Activated CD4-positive, alpha-beta T cell treated with anti-CD3 and anti-CD28 coated beads, Interleukin-2, amount 10 ng/mL, durations not matched to agents 24 days and 14 days (primary cell): ENCODE data around the gene IGFBP5. TPM values are rescaled to one million over a fixed set of nuclear protein-coding genes. Genes with fewer than 3 reads are reported as not detected.

ENCODE experiments used
- DNase-seq: peaks from one replicate; pipeline ENCODE4 v3.0.0; 2022
- H3K27ac Mint-ChIP-seq: one replicate; pipeline ENCODE4 v1.8.0; 2022; ENCODE audit warnings: mild to moderate bottlenecking, mixed read lengths
- H3K27me3 Mint-ChIP-seq: one replicate; pipeline ENCODE4 v1.8.0; 2022; ENCODE audit warnings: mixed read lengths
- H3K36me3 Mint-ChIP-seq: one replicate; pipeline ENCODE4 v1.8.0; 2022; ENCODE audit warnings: low read depth, mild to moderate bottlenecking, mixed read lengths
- H3K4me1 Mint-ChIP-seq: one replicate; pipeline ENCODE4 v1.8.0; 2021; ENCODE audit warnings: mixed read lengths
- H3K4me3 Mint-ChIP-seq: one replicate; pipeline ENCODE4 v1.8.0; 2022; ENCODE audit warnings: mild to moderate bottlenecking, moderate library complexity, mixed read lengths
- H3K9me3 Mint-ChIP-seq: one replicate; pipeline ENCODE4 v1.8.0; 2021; ENCODE audit warnings: mixed read lengths
- intact Hi-C: fragments of 100-400 bp; cut with micrococcal nuclease; formaldehyde crosslinking; loops from one replicate; pipeline ENCODE4 v1.15.1; 2023
- total RNA-seq: library from RNA; stranded (reverse); gene quantifications from 2 replicates; pipeline ENCODE4 v1.2.3, GENCODE V29; 2022

The IGFBP5 gene
- total RNA-seq, 1 donor from 2014 or later = not detected

GRCh38 chr2:216701544-216701943 is 6.2 kb upstream of the IGFBP5 start:
- Mint-ChIP-seq H3K27me3 (peaks cover 24% of the 10 kb centered on the region), H3K4me3 (no peak overlapping the region), H3K27ac (no peak overlapping the region), H3K4me1 (no peaks in the 10 kb centered on the region), H3K9me3 (no peaks in the 10 kb centered on the region), H3K36me3 (no peaks in the 10 kb centered on the region)
- intact Hi-C loops = no loop called here
- DNase-seq = no peak

GRCh38 chr2:216700781-216701180 is 5.4 kb upstream of the IGFBP5 start:
- no peak overlapping the region for H3K4me3 Mint-ChIP-seq
- DNase-seq = no peak
- H3K36me3 Mint-ChIP-seq = no peaks in the 10 kb centered on the region
- H3K27me3 Mint-ChIP-seq = peaks cover 31% of the 10 kb centered on the region
- H3K9me3 Mint-ChIP-seq = no peaks in the 10 kb centered on the region
- no peak overlapping the region for H3K27ac Mint-ChIP-seq
- intact Hi-C loops = no loop called here
- no peaks in the 10 kb centered on the region for H3K4me1 Mint-ChIP-seq

DNA sequence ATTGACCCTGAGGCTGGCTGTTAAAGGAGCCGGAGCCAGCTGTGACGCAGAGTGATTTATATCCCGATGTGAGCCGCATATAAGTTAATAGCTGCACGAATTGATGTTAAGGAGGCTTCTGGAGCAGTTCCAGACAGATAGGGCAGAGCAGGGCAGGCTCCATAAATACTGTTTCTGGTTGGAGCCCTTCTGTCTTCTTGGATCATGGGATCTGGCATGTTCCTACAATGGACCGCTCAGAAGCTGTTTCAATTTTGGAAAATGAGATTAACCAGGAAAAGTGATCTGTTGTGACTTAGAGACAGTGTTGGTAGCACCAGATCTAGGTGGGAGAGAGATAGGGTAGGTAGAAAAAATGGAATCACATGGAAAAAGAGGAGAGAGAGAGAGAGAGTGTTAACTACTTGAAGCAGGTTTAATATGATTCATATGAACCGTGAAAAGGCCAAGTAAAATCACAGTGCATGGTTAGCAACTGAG is 4.8 kb upstream of the IGFBP5 start:
- H3K4me1 Mint-ChIP-seq = no peaks in the 10 kb centered on the region
- H3K9me3 Mint-ChIP-seq = no peaks in the 10 kb centered on the region
- DNase-seq = no peak
- intact Hi-C loops = no loop called here
- no peak overlapping the region for H3K27ac Mint-ChIP-seq
- no peak overlapping the region for H3K4me3 Mint-ChIP-seq
- peaks cover 35% of the 10 kb centered on the region for H3K27me3 Mint-ChIP-seq
- no peaks in the 10 kb centered on the region for H3K36me3 Mint-ChIP-seq

GRCh38 chr2:216698895-216699294 is 3.5 kb upstream of the IGFBP5 start:
- Mint-ChIP-seq H3K36me3 (no peaks in the 10 kb centered on the region), H3K9me3 (no peaks in the 10 kb centered on the region), H3K4me1 (peaks cover 4% of the 10 kb centered on the region), H3K27ac (no peak overlapping the region), H3K27me3 (peaks cover 45% of the 10 kb centered on the region), H3K4me3 (no peak overlapping the region)
- DNase-seq = peak; percentile 77
- intact Hi-C loops = loop anchor here (1.0 to 5.0 kb wide), 3 partner anchors 467 to 1013 kb away; no protein-coding TSS in a partner anchor

DNA sequence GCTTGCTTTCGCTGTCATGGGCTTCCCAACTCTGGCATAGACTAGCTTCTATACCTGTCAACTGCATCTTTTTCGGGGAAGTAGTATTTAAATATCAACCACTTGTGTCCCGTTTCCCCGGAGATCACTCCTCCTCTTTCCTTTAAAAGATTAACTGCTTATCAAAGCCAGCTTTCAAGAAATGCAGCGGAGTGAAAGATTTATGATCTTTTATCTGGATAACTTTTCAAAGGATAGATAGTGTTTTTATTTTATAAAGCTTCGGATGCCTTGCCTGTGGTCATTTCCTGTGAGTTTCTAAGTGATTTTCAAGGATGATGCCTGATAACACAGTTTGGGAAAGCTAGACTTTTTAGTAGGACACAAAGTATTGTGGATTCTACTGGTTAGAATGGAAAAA is 2.9 kb upstream of the IGFBP5 start:
- Mint-ChIP-seq H3K27me3 (peaks cover 49% of the 10 kb centered on the region), H3K4me3 (no peak overlapping the region), H3K4me1 (peaks cover 6% of the 10 kb centered on the region), H3K9me3 (no peaks in the 10 kb centered on the region), H3K27ac (no peak overlapping the region), H3K36me3 (no peaks in the 10 kb centered on the region)
- intact Hi-C loops = loop anchor here (1.0 to 5.0 kb wide), 3 partner anchors 468 to 1014 kb away; no protein-coding TSS in a partner anchor
- DNase-seq = no peak

GRCh38 chr2:216696751-216697560 is 1.6 kb upstream of the IGFBP5 start:
- no peak for DNase-seq
- no peaks in the 10 kb centered on the region for H3K9me3 Mint-ChIP-seq
- no peaks in the 10 kb centered on the region for H3K36me3 Mint-ChIP-seq
- H3K27me3 Mint-ChIP-seq = peaks cover 54% of the 10 kb centered on the region
- no peak overlapping the region for H3K27ac Mint-ChIP-seq
- peaks cover 13% of the 10 kb centered on the region for H3K4me1 Mint-ChIP-seq
- intact Hi-C loops = loop anchor here (5.0 kb wide), 1 partner anchor 1015 kb away; no protein-coding TSS in a partner anchor
- H3K4me3 Mint-ChIP-seq = no peak overlapping the region

DNA sequence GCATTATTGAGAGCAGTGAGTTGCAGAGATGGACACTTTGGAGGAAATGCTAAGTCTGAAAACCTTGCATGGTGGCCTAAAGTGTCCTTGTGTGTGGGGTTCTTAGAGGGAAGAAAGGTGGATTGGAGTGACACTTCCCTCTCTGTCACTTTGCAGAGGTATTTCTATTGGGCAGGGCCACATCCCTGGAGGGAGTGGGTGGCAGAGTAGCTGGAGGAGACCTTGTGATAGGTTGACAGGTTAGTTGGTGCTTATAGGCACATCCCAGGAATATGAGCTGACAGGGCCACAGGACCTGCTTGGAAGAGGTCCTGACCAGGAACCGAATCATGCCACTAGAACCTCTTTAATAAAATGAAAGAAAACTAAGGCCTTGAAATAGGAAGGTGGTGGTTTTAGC is 972 bp upstream of the IGFBP5 start:
- Mint-ChIP-seq H3K27ac (no peak overlapping the region), H3K4me1 (peaks cover 15% of the 10 kb centered on the region), H3K9me3 (no peaks in the 10 kb centered on the region), H3K4me3 (no peak overlapping the region), H3K36me3 (no peaks in the 10 kb centered on the region), H3K27me3 (peaks cover 55% of the 10 kb centered on the region)
- DNase-seq = no peak
- intact Hi-C loops = loop anchor here (5.0 kb wide), 1 partner anchor 1016 kb away; no protein-coding TSS in a partner anchor

DNA sequence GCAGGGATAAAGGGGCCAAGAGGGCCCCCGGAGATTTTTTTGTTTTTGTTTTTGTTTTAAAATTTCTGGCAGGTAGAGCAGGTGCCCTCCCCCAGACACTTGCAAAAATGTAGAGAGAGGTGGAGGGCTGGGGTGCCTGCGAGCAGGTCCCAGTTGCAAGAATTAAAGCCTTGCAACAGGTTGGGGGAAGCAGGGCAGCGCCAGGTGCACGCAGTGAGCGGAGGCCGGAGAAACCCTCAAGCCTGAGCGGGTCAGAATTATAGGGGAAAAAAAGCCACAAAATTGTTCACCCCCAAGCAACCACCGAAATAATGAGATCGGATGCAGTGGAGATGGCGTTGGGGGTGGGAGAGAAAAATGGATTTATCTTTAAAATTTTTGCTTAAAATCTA is 527 bp downstream of the IGFBP5 start:
- peaks cover 65% of the 10 kb centered on the region for H3K27me3 Mint-ChIP-seq
- H3K27ac Mint-ChIP-seq = no peak overlapping the region
- no peaks in the 10 kb centered on the region for H3K36me3 Mint-ChIP-seq
- H3K9me3 Mint-ChIP-seq = no peaks in the 10 kb centered on the region
- peaks cover 18% of the 10 kb centered on the region for H3K4me1 Mint-ChIP-seq
- intact Hi-C loops = loop anchor here (5.0 kb wide), 3 partner anchors 162 to 1062 kb away; no protein-coding TSS in a partner anchor
- peak overlapping the region; percentile 89 for H3K4me3 Mint-ChIP-seq
- DNase-seq = no peak

DNA sequence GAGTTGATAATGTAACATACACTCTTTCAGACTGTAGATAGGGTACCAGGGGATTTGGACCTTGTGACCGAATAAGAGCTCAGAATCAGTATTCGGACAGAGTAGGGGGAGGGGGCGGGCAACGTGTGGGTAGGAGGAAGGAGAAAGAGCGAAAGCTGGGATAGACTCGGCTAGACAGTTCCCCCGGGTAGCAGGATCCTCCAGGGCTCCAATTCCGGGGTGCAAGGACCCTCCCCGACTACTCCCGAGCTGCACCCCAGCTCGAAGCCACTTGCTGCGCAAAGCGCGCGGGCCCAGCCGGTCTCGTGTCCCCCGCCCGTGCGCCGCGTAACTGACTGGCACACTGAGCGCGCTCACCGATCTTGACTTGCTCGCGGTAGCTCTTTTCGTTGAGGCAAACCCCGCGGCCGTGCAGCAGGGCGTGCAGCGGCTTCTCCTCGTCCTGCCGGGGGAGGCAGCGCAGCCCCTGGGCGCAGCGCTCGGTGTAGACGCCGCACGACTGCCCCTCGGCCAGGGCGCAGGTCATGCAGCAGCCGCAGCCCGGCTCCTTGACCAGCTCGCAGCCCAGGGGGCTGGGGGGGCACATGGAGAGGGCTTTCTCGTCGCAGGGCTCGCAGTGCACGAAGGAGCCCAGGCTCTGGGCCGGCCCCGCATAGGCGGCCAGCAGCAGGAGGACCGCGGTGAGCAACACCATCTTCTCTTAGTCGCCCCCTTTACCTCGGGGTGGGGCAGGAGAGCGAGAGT is 1.1 kb downstream of the IGFBP5 start:
- DNase-seq = peak; percentile 85
- intact Hi-C loops = loop anchor here (5.0 kb wide), 2 partner anchors 163 to 1063 kb away; no protein-coding TSS in a partner anchor
- peaks cover 18% of the 10 kb centered on the region for H3K4me1 Mint-ChIP-seq
- no peaks in the 10 kb centered on the region for H3K9me3 Mint-ChIP-seq
- peak overlapping the region; percentile 89 for H3K4me3 Mint-ChIP-seq
- H3K36me3 Mint-ChIP-seq = no peaks in the 10 kb centered on the region
- H3K27ac Mint-ChIP-seq = no peak overlapping the region
- peaks cover 68% of the 10 kb centered on the region for H3K27me3 Mint-ChIP-seq

DNA sequence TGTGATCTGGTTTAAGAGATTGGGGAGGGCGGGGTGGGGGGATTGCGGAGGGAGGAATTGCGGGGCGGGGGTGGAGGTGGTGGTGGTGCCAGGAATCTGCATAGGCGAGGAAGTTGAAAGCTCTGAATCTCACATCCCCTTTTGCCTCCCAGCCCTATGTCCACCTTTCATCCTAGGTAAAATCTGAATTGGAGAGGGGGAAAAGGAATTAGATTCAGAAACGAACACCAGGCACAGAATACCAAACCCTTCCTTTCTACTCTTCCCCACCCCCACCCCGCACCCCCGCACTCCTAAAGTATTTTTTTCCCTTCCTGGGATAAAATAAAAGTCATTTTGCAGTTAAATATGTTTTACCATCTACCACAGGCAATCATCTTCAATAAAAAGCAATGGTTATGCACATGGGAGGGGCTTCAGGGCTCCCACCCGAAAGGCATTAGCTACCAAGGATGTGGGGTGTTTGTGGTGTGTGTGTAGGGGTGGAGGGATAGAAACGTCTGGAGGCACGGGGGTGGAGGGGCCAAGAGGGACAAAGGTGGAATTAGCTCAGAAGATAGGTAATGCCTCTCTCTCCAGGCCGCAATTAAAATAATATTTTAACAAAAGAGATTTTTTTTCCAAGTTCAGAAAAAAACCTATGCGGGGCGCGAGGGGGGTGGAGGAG is 1.8 kb downstream of the IGFBP5 start:
- peaks cover 21% of the 10 kb centered on the region for H3K4me1 Mint-ChIP-seq
- H3K27me3 Mint-ChIP-seq = peaks cover 72% of the 10 kb centered on the region
- no peaks in the 10 kb centered on the region for H3K36me3 Mint-ChIP-seq
- no peak for DNase-seq
- peak overlapping the region; percentile 89 for H3K4me3 Mint-ChIP-seq
- no peak overlapping the region for H3K27ac Mint-ChIP-seq
- no peaks in the 10 kb centered on the region for H3K9me3 Mint-ChIP-seq
- intact Hi-C loops = loop anchor here (2.0 to 5.0 kb wide), 4 partner anchors 164 to 1064 kb away; no protein-coding TSS in a partner anchor

GRCh38 chr2:216692636-216693413 is 2.5 kb downstream of the IGFBP5 start:
- Mint-ChIP-seq H3K36me3 (no peaks in the 10 kb centered on the region), H3K27ac (peak overlapping the region; percentile 75), H3K4me1 (peaks cover 21% of the 10 kb centered on the region), H3K4me3 (peak overlapping the region; percentile 89), H3K9me3 (no peaks in the 10 kb centered on the region), H3K27me3 (peaks cover 65% of the 10 kb centered on the region)
- intact Hi-C loops = loop anchor here (2.0 to 5.0 kb wide), 4 partner anchors 164 to 1064 kb away; no protein-coding TSS in a partner anchor
- DNase-seq = peak; percentile 93

- peak; percentile 76 for DNase-seq
- H3K27ac Mint-ChIP-seq = peak overlapping the region; percentile 8
- peaks cover 21% of the 10 kb centered on the region for H3K4me1 Mint-ChIP-seq
- peak overlapping the region; percentile 53 for H3K4me3 Mint-ChIP-seq
- no peaks in the 10 kb centered on the region for H3K36me3 Mint-ChIP-seq
- H3K27me3 Mint-ChIP-seq = peaks cover 55% of the 10 kb centered on the region
- H3K9me3 Mint-ChIP-seq = no peaks in the 10 kb centered on the region
- intact Hi-C loops = loop anchor here (5.0 kb wide), 2 partner anchors 166 to 1066 kb away; no protein-coding TSS in a partner anchor
These were observed 4.3 kb downstream of the IGFBP5 start for GRCh38 chr2:216690853-216691741.
